OCI-LY1 (cell line): ENCODE data around the gene DOCK4.

Source experiments
- H2AFZ ChIP-seq: fragments of 200-600 bp; sonication (generic), shearing (Covaris generic); 2 replicates; pipeline ENCODE4 v1.6.0; 2014; ENCODE audit warnings: antibody characterized with exemption, mild to moderate bottlenecking, low read length
- H3F3A ChIP-seq: fragments of 200-600 bp; sonication (generic), shearing (Covaris generic); 2 replicates; pipeline ENCODE4 v1.6.0; 2014; ENCODE audit warnings: mild to moderate bottlenecking, antibody characterized with exemption, low read length, moderate library complexity; ENCODE audit not compliant: insufficient read depth
- H3K27ac ChIP-seq: fragments of 200-600 bp; sonication (generic); 2 replicates; pipeline ENCODE4 v1.5.1; 2014; ENCODE audit warnings: low read length, mixed run types, mild to moderate bottlenecking, low read depth; ENCODE audit not compliant: poor library complexity, severe bottlenecking
- H3K27me3 ChIP-seq: fragments of 200-600 bp; sonication (generic); 2 replicates; pipeline ENCODE4 v1.6.0; 2014; ENCODE audit warnings: antibody characterized with exemption, mild to moderate bottlenecking, low read length, moderate library complexity; ENCODE audit not compliant: insufficient read depth
- H3K36me3 ChIP-seq: fragments of 200-600 bp; sonication (generic); 2 replicates; pipeline ENCODE4 v1.6.1; 2014; ENCODE audit warnings: mild to moderate bottlenecking, antibody characterized with exemption, low read length, moderate library complexity, mixed read lengths; ENCODE audit not compliant: insufficient read depth
- H3K4me1 ChIP-seq: fragments of 200-600 bp; sonication (generic); 2 replicates; pipeline ENCODE4 v1.5.1; 2014; ENCODE audit warnings: mild to moderate bottlenecking, low read length, moderate library complexity; ENCODE audit not compliant: insufficient read depth, severe bottlenecking
- H3K4me2 ChIP-seq: fragments of 200-600 bp; sonication (generic), shearing (Covaris generic); 2 replicates; pipeline ENCODE4 v1.6.1; 2014; ENCODE audit warnings: low read length
- H3K4me3 ChIP-seq: fragments of 200-600 bp; sonication (generic); 2 replicates; pipeline ENCODE4 v1.5.1; 2014; ENCODE audit warnings: low read length, low read depth, mild to moderate bottlenecking, mixed read lengths; ENCODE audit not compliant: poor library complexity, severe bottlenecking
- H3K79me2 ChIP-seq: fragments of 200-600 bp; shearing (Covaris generic); 2 replicates; pipeline ENCODE4 v1.6.1; 2016; ENCODE audit warnings: mixed run types, low read length, mixed read lengths; ENCODE audit not compliant: insufficient read depth
- H3K9ac ChIP-seq: fragments of 200-600 bp; sonication (generic), shearing (Covaris generic); 2 replicates; pipeline ENCODE4 v1.6.1; 2014; ENCODE audit warnings: mild to moderate bottlenecking, low read length, mixed read lengths
- H3K9me2 ChIP-seq: fragments of 200-600 bp; sonication (generic), shearing (Covaris generic); 2 replicates; pipeline ENCODE4 v1.6.1; 2014; ENCODE audit warnings: low read depth, mild to moderate bottlenecking, low read length, mixed read lengths
- H3K9me3 ChIP-seq: fragments of 200-600 bp; shearing (Covaris generic); 2 replicates; pipeline ENCODE4 v1.6.1; 2014; ENCODE audit warnings: low read length, mixed read lengths
- H4K20me1 ChIP-seq: fragments of 200-600 bp; sonication (generic), shearing (Covaris generic); 2 replicates; pipeline ENCODE4 v1.6.0; 2016; ENCODE audit warnings: mild to moderate bottlenecking, low read length; ENCODE audit not compliant: insufficient read depth
- EZH2 ChIP-seq: fragments of 200-600 bp; sonication (generic), shearing (Covaris generic); IDR thresholded peaks from 2 replicates; pipeline ENCODE4 v1.8.0; 2017; ENCODE audit warnings: borderline replicate concordance, mixed run types, mild to moderate bottlenecking, antibody characterized with exemption, low read length, moderate library complexity, mixed read lengths
- TF ChIP-seq, protein P1 (sequence below): fragments of 200-600 bp; sonication (generic), shearing (Covaris generic); IDR thresholded peaks from 2 replicates; pipeline ENCODE4 v1.5.1; 2017; ENCODE audit warnings: mild to moderate bottlenecking, antibody characterized with exemption, low read length, moderate library complexity, mixed read lengths

DOCK4 gene

DNA sequence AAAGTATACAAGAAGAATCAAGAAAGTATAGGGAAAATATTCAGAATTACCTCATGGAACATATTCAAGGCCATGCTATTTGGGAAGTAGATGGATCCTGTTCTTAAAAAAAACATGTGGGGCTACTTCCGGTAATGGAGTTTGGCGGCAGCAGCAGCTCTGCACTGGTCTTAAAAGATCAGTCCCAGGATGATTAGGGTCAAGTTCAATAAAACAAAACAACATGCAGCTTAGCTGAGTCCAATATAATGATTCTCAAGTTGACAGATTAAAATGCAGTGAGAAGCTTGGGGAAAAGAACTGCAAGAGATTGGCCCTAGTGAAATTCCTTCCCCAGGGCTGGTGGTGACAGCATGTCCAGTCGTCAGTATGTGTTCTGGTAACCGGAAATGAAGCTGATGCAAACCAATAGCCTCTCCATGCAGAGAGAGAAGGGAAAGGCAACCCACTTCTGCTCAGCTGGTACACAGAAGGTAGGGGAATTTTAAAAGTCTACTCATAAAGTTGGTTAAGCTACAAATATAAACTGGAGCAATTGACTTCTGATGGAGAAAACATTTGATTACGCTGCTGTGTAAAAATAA lies 338.8 kb downstream of the DOCK4 start:
- Histone ChIP-seq H2AFZ (no peak overlapping the region), H3K36me3 (no peaks in the 10 kb centered on the region), H3K4me1 (no peaks in the 10 kb centered on the region), H3K9ac (no peak overlapping the region), H3K9me3 (no peaks in the 10 kb centered on the region), H3K79me2 (no peaks in the 10 kb centered on the region), H3K4me2 (no peak overlapping the region), H3F3A (no peaks in the 10 kb centered on the region), H3K4me3 (no peak overlapping the region), H3K27ac (no peak overlapping the region), H3K9me2 (no peaks in the 10 kb centered on the region), H4K20me1 (no peaks in the 10 kb centered on the region), H3K27me3 (no peaks in the 10 kb centered on the region)
- no peak for TF ChIP-seq EZH2

DNA sequence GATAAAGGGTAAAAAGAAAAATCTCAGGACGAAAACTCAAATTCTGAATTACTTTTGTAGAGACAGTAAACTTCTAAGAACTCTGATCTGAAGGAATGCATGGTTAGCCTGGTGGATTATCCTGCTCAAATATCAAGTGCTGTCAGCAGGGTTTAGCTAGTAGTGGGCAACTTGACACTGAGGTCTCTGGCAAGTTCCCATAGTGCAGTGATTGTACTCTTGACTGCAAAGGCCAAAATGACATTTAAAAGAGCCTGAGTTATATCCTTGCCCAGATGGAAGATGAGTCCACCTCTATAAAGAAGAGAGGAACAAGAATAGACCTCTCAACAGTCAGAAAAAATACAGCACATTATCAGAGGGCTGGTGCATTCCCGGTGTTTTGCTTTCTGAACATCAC lies 339.4 kb downstream of the DOCK4 start:
- Histone ChIP-seq H3K27me3 (no peaks in the 10 kb centered on the region), H3K9me3 (no peaks in the 10 kb centered on the region), H3K9me2 (no peaks in the 10 kb centered on the region), H3K4me1 (no peaks in the 10 kb centered on the region), H2AFZ (no peak overlapping the region), H3F3A (no peaks in the 10 kb centered on the region), H3K9ac (no peak overlapping the region), H3K36me3 (no peaks in the 10 kb centered on the region), H3K79me2 (no peaks in the 10 kb centered on the region), H3K4me3 (no peak overlapping the region), H3K4me2 (no peak overlapping the region), H4K20me1 (no peaks in the 10 kb centered on the region), H3K27ac (no peak overlapping the region)
- TF ChIP-seq EZH2 = no peak

DNA sequence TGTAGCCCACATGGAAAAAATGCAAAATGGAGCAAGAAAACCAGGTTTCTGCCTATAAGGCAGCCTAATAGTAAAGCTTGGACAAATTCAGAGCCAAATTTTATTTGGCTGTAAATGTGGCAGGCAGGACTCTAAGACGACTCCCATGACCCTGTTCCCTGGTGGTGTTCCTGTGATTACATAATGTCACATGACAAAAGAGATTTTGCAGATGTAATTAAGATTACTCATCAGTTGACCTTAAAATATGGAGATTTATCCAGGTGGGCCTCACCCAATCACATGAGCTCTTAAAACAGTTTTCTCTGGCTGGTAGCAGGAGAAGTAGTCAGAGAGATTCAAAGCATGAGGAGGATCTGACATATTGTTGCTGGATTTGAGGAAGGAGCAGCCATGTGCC lies 340.8 kb downstream of the DOCK4 start:
- H3K27ac ChIP-seq = no peak overlapping the region
- H3F3A ChIP-seq = no peaks in the 10 kb centered on the region

DNA sequence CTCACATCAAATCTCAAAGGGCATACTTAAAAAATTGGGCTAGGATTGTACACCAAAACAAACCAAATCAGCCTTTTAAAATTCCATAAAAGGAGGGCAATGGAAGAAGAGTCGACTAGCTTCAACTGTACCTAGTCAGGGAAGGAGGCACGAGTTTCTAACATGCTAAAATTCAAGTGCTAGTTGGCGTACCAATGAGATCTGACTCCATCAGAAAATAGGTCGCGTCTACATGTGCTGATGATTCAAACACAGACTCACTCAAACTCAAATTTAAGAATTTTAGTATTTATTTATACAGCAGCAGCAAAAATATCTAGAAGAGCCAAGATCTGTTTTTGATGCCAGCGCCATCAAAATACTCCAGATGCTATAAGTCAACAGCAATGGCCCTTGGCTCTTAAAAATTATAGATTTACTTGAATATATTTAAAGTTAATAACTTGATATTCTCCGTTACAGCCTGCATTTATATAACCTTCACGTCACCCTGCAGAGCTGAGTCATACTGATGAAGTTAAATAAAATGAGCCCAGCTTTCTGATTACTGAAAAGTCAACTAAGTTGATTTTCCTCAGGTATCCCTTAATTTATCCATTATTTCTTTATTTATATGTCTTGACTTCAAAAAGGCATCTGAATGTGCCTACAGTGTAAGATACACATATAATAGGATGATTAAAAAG lies 341.8 kb downstream of the DOCK4 start:
- H3K79me2 ChIP-seq = no peaks in the 10 kb centered on the region
- no peaks in the 10 kb centered on the region for H4K20me1 ChIP-seq
- no peaks in the 10 kb centered on the region for H3K4me1 ChIP-seq
- H3K27me3 ChIP-seq = no peaks in the 10 kb centered on the region
- H3K4me2 ChIP-seq = no peak overlapping the region
- H3K4me3 ChIP-seq = no peak overlapping the region
- H3K9ac ChIP-seq = no peak overlapping the region
- H3F3A ChIP-seq = no peaks in the 10 kb centered on the region
- no peak for TF ChIP-seq EZH2
- TF ChIP-seq, protein P1, sequence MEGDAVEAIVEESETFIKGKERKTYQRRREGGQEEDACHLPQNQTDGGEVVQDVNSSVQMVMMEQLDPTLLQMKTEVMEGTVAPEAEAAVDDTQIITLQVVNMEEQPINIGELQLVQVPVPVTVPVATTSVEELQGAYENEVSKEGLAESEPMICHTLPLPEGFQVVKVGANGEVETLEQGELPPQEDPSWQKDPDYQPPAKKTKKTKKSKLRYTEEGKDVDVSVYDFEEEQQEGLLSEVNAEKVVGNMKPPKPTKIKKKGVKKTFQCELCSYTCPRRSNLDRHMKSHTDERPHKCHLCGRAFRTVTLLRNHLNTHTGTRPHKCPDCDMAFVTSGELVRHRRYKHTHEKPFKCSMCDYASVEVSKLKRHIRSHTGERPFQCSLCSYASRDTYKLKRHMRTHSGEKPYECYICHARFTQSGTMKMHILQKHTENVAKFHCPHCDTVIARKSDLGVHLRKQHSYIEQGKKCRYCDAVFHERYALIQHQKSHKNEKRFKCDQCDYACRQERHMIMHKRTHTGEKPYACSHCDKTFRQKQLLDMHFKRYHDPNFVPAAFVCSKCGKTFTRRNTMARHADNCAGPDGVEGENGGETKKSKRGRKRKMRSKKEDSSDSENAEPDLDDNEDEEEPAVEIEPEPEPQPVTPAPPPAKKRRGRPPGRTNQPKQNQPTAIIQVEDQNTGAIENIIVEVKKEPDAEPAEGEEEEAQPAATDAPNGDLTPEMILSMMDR = no peak
- H3K27ac ChIP-seq = no peak overlapping the region
- no peaks in the 10 kb centered on the region for H3K9me2 ChIP-seq
- H3K36me3 ChIP-seq = no peaks in the 10 kb centered on the region
- H3K9me3 ChIP-seq = no peaks in the 10 kb centered on the region
- H2AFZ ChIP-seq = no peak overlapping the region

More for the DNA sequence above, 340.8 kb downstream of the DOCK4 start:
- H2AFZ ChIP-seq = no peak overlapping the region
- no peaks in the 10 kb centered on the region for H3K27me3 ChIP-seq
- H3K9ac ChIP-seq = no peak overlapping the region
- no peaks in the 10 kb centered on the region for H3K79me2 ChIP-seq
- H3K4me3 ChIP-seq = no peak overlapping the region
- no peaks in the 10 kb centered on the region for H3K36me3 ChIP-seq
- no peak overlapping the region for H3K4me2 ChIP-seq
- TF ChIP-seq EZH2 = no peak
- TF ChIP-seq, protein P1 = no peak
- no peaks in the 10 kb centered on the region for H3K4me1 ChIP-seq
- H3K9me2 ChIP-seq = no peaks in the 10 kb centered on the region
- no peaks in the 10 kb centered on the region for H3K9me3 ChIP-seq
- no peaks in the 10 kb centered on the region for H4K20me1 ChIP-seq
